GM13976 (cell line): ENCODE results near the gene PARD3.
A peak's percentile ranks its signal among the peaks of the same experiment; 100 is the strongest.

Experiments
- DNase-seq: peaks from one replicate; pipeline ENCODE4 v3.0.0; 2012; ENCODE audit warnings: low spot score
- in situ Hi-C: fragments of 300-500 bp; cut with MboI; formaldehyde crosslinking; loops from one replicate; pipeline ENCODE4 v1.12.0; 2022; ENCODE audit warnings: low sequenced_read_pairs, mixed read lengths, inconsistent platforms; ENCODE audit not compliant: unreplicated experiment
- TF ChIP-seq, protein P1 (sequence below): IDR thresholded peaks from 2 replicates; pipeline ENCODE4 v1.5.1; 2012; ENCODE audit warnings: borderline replicate concordance, mild to moderate bottlenecking; ENCODE audit not compliant: insufficient read depth; ENCODE audit errors: extremely low read depth, missing control alignments, control extremely low read depth

PARD3 gene

GRCh38 chr10:34661580-34661979, 153.5 kb downstream of the PARD3 start:
- no peak for DNase-seq
- in situ Hi-C loops: loop anchor here (25.0 kb wide), 1 partner anchor 551 kb away; no protein-coding TSS in a partner anchor
- TF ChIP-seq, protein P1, sequence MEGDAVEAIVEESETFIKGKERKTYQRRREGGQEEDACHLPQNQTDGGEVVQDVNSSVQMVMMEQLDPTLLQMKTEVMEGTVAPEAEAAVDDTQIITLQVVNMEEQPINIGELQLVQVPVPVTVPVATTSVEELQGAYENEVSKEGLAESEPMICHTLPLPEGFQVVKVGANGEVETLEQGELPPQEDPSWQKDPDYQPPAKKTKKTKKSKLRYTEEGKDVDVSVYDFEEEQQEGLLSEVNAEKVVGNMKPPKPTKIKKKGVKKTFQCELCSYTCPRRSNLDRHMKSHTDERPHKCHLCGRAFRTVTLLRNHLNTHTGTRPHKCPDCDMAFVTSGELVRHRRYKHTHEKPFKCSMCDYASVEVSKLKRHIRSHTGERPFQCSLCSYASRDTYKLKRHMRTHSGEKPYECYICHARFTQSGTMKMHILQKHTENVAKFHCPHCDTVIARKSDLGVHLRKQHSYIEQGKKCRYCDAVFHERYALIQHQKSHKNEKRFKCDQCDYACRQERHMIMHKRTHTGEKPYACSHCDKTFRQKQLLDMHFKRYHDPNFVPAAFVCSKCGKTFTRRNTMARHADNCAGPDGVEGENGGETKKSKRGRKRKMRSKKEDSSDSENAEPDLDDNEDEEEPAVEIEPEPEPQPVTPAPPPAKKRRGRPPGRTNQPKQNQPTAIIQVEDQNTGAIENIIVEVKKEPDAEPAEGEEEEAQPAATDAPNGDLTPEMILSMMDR: no peak

DNA sequence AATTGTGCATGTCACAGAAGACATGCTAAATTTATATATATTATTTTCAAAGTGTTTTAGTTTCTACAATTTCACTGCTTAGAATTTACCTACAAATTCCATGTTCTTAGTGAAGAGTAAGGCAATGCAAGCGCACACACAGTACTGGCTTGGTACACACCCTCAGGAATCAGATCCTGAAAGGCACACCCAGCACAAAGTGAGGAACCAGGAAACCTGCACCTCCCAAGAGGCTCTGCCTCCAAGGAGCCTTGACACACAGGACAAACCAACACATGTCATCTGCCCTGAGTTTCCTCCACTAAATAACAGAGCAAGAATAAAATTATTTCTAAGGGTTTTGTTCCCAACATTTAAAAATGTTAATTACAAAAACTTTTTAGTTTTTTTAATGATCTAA, 156.2 kb downstream of the PARD3 start:
- in situ Hi-C loops: loop anchor here (25.0 kb wide), 1 partner anchor 553 kb away; no protein-coding TSS in a partner anchor
- TF ChIP-seq, protein P1: no peak
- DNase-seq: no peak

DNA sequence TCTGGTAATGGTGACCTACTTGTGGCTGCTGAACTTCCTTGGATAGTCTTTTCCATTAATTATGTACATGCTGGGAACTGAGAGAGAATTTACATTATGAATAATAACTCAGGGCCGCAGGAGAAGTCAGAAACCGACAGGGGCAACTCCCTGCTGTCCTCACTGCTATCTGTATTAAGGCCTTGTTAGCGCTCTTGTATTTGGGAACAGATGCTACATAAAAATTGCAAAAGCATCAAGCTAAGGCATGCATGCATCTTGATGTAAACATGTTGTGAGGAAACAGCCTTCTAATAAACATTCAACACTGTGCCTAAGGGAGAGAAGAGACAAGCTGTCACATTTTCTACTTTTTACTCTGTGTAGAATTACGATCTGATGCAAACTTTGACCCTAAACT, 158.4 kb downstream of the PARD3 start:
- no peak for DNase-seq
- in situ Hi-C loops: loop anchor here (25.0 kb wide), 1 partner anchor 556 kb away; no protein-coding TSS in a partner anchor
- TF ChIP-seq, protein P1: no peak

GRCh38 chr10:34655286-34656170, 159.6 kb downstream of the PARD3 start:
- TF ChIP-seq, protein P1: peak; percentile 54
- in situ Hi-C loops: loop anchor here (25.0 kb wide), 1 partner anchor 557 kb away; no protein-coding TSS in a partner anchor
- DNase-seq: peak; percentile 38

GRCh38 chr10:34654211-34654610, 160.9 kb downstream of the PARD3 start:
- TF ChIP-seq, protein P1: no peak
- DNase-seq: no peak
- in situ Hi-C loops: loop anchor here (25.0 kb wide), 1 partner anchor 558 kb away; no protein-coding TSS in a partner anchor

GRCh38 chr10:34653530-34653929, 161.6 kb downstream of the PARD3 start:
- DNase-seq: no peak
- in situ Hi-C loops: loop anchor here (25.0 kb wide), 1 partner anchor 559 kb away; no protein-coding TSS in a partner anchor
- TF ChIP-seq, protein P1: no peak
